IgD-negative memory B cell (primary cell): ENCODE results near the gene TMEM132D. TPM values are rescaled to one million over a fixed set of nuclear protein-coding genes. Genes with fewer than 3 reads are reported as not detected.
"Not testable (repeated sequence)": the region's sequence is repeated elsewhere in the genome, so short reads cannot be mapped to it uniquely, and the experiment has no call there.

Source experiments
- H3K27ac Mint-ChIP-seq, 3 donors: one replicate each; pipeline ENCODE4 v1.8.0; 2020 to 2022; ENCODE audit warnings: mild to moderate bottlenecking in 3 of 3, mixed read lengths in 3 of 3, moderate library complexity in 1 of 3
- H3K27me3 Mint-ChIP-seq: one replicate; pipeline ENCODE4 v1.8.0; 2021; ENCODE audit warnings: mixed read lengths
- H3K36me3 Mint-ChIP-seq: one replicate; pipeline ENCODE4 v1.8.0; 2020; ENCODE audit warnings: mild to moderate bottlenecking, mixed read lengths
- H3K4me1 Mint-ChIP-seq, 3 donors: one replicate each; pipeline ENCODE4 v1.8.0; 2020 to 2022; ENCODE audit warnings: mixed read lengths in 3 of 3, mild to moderate bottlenecking in 1 of 3
- H3K4me3 Mint-ChIP-seq, 4 donors: one replicate each; pipeline ENCODE4 v1.8.0; 2020 to 2022; ENCODE audit warnings: mild to moderate bottlenecking in 4 of 4, mixed read lengths in 4 of 4, moderate library complexity in 3 of 4
- H3K9me3 Mint-ChIP-seq, 3 donors: one replicate each; pipeline ENCODE4 v1.8.0; 2020 to 2021; ENCODE audit warnings: mixed read lengths in 3 of 3, mild to moderate bottlenecking in 1 of 3
- polyA plus RNA-seq: library from polyadenylated mRNA; unstranded; fragments of 300-500 nt; fragmentation: Illumina TruSeq; gene quantifications from one replicate; pipeline ENCODE4 v1.2.3, GENCODE V29; 2021

Gene TMEM132D
- polyA plus RNA-seq, 1 donor from 2014 or later: not detected

DNA sequence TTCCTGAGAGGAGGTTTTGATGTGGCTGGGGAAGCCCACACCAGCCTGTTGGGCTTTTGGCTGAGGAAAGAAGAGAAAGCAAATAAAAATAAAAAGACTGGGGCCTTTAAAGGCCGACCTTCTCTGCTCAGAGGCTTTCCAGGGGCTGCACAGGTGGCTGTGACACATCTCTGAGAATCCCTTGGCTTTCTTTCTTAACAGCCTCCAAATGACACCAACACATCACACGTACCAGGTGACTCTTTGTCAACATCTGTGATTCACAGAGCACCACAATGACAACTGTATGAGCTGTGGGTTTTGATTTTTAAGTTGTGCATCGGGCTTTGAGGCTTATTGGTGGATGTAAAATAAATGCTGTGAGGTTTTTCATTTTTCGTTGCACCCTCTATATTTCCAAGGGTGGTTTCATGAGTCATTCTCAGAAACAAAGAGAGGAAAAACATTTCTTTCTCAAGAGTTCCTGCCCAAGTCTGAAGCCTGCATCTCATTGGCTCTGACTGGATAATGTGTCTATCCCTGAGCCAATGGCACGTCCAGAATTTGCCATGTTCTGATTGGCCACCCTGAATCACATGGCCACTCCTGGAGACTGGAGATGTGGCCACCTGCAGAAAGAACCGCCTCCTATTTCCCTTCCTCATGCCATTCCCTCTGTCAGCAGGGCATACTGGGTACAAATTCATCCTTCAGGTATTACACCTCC is 701.6 kb downstream of the TMEM132D start:
- Mint-ChIP-seq H3K36me3 (no peaks in the 10 kb centered on the region), H3K27ac (no peak overlapping the region), H3K4me1 (no peaks in the 10 kb centered on the region), H3K27me3 (peaks cover 2% of the 10 kb centered on the region), H3K9me3 (peaks cover 0 to 14% (median 3%) of the 10 kb centered on the region in 3 donors), H3K4me3 (no peak overlapping the region)

DNA sequence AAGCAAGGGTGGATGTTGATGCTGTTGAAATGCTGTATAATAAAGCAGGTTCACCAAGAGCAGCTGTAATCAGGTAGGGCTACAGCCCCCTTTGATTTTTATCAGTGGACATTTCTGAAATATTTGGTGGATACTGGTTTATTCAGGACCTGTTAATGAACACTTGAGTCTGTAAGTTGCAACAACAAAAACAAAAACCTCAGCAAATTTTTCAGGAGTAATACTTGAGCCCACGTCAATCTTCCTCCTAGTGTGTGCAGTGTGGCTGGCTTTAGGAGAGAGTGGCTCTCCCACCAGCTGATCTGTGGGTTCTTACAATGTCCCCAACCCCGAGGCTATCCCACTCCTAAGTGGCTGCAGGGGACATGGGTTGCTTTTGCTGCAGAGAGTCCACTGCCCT is 702.8 kb downstream of the TMEM132D start:
- H3K4me1 Mint-ChIP-seq: no peaks in the 10 kb centered on the region
- no peaks in the 10 kb centered on the region for H3K36me3 Mint-ChIP-seq
- peaks cover 0 to 14% (median 3%) of the 10 kb centered on the region in 3 donors for H3K9me3 Mint-ChIP-seq
- H3K4me3 Mint-ChIP-seq: no peak overlapping the region
- H3K27me3 Mint-ChIP-seq: no peaks in the 10 kb centered on the region
- H3K27ac Mint-ChIP-seq: no peak overlapping the region

DNA sequence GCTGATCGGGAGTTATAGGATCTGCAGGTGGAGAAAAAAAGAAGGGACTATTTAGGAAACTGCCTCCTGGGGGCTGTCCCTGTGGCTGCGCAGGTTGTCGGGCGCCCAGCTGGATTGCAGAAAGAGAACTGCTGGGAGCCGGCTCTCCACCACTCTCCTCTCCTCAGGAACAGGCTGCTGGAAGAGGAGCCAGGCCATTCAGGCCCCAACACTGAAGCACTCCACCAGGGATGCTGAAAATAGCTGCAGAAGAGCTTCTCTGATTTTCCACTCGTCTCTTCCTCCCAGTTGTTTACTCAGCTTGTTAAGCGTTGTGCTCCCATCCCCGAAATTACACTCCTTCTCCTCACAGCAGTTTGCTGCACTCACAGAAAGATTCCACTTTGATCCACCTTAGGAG is 703.2 kb downstream of the TMEM132D start:
- no peaks in the 10 kb centered on the region for H3K36me3 Mint-ChIP-seq
- no peaks in the 10 kb centered on the region for H3K4me1 Mint-ChIP-seq
- H3K27ac Mint-ChIP-seq: no peak overlapping the region
- no peaks in the 10 kb centered on the region for H3K27me3 Mint-ChIP-seq
- H3K4me3 Mint-ChIP-seq: peak overlapping the region in 1 of 4 donors; percentile 12
- peaks cover 0 to 14% (median 3%) of the 10 kb centered on the region in 3 donors for H3K9me3 Mint-ChIP-seq

DNA sequence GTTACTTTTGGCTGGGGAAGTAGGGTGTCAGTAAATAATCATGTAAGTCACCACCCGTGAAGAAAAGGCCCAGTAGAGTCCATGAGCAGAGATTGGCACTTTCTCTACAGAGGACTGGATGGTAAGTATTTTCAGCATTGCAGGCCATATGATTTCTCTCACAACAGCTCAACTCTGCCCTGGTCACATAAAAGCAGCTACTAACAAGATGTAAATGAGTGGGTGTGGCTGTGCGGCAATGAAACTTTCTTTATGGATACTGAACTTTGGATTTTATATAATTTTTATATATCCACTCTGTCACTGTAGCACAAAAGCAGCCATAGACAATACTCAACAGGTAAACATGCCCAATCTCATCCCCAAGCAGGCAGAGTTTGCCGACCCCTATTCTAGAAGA is 706.9 kb downstream of the TMEM132D start:
- H3K4me1 Mint-ChIP-seq: no peaks in the 10 kb centered on the region
- no peaks in the 10 kb centered on the region for H3K36me3 Mint-ChIP-seq
- H3K9me3 Mint-ChIP-seq: peaks cover 6 to 18% (median 7%) of the 10 kb centered on the region in 3 donors
- H3K27ac Mint-ChIP-seq: no peak overlapping the region
- H3K27me3 Mint-ChIP-seq: no peaks in the 10 kb centered on the region
- H3K4me3 Mint-ChIP-seq: no peak overlapping the region

DNA sequence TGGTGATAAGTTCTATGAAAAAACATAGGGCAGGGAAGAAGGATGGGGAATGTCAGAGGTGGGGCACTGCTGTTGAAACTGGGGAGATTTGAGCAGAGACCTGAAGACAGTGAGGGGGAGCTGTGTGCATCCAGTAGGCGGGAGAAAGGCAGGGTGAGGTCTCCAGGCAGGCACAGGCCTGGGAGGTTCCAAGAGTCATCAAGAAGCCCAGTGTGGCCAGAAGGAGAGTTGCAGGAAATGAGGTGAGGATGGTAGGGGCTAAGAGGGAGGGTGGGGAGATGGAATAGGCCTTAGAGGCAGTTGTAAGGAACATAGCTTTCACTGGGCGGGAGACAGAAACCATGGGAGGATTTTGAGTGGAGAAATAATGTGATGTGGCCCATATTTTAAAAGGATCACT is 708.7 kb downstream of the TMEM132D start:
- Mint-ChIP-seq H3K27ac (no peak overlapping the region), H3K27me3 (no peaks in the 10 kb centered on the region), H3K4me1 (no peaks in the 10 kb centered on the region), H3K9me3 (peaks cover 6 to 14% (median 9%) of the 10 kb centered on the region in 3 donors), H3K36me3 (no peaks in the 10 kb centered on the region), H3K4me3 (no peak overlapping the region)

DNA sequence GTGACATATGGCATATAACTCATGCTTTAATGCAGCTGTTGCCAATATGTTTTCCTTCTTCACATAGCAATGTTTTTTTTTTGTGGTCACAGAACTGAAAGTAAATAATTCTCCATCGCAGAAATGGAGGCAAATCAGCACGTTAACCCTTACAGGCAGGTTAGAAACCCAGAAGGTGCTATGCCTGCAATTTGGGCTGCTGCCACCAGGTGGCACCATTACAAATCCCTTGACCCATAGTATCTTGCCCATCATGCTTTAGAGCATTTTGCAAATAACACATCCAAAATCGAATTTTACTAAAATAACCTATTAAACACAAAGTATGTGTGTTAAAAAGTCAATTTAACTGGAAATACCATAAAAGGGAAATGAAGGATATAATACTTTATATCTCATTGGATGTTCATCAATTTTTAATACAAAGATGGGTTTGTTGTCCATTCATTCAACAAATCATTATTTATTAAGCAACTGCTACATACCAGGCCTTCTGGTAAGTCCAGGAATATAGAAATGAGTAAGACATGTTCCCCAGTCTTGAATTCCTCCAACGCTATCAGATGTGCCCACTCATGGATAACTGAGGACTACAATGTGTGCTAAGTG is 710.5 kb downstream of the TMEM132D start:
- H3K4me1 Mint-ChIP-seq: no peaks in the 10 kb centered on the region
- H3K4me3 Mint-ChIP-seq: no peak overlapping the region
- no peaks in the 10 kb centered on the region for H3K36me3 Mint-ChIP-seq
- no peaks in the 10 kb centered on the region for H3K27me3 Mint-ChIP-seq
- peaks cover 6 to 9% (median 9%) of the 10 kb centered on the region in 3 donors for H3K9me3 Mint-ChIP-seq
- no peak overlapping the region for H3K27ac Mint-ChIP-seq

DNA sequence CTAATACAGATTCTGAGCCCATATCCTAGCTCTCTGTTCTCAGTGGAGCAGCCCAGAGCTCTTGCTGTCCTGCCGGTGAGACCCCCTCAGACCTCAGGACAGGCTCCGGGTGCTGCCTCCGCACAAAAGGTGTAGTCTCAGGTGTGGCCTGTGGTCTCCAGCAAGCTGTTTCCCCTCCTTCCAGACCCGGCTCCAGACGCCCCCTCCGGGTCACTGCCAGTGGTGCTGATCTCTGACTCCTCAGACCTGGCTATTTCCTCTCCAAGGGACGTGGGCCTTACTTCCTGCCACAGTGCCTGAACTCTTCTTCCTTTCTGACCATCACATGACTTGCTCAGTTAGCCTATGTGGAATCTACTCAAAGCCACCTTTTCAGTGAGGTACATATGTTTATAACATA is 713.0 kb downstream of the TMEM132D start:
- Mint-ChIP-seq H3K36me3 (no peaks in the 10 kb centered on the region), H3K4me1 (no peaks in the 10 kb centered on the region), H3K4me3 (no peak overlapping the region), H3K9me3 (peaks cover 3 to 14% (median 9%) of the 10 kb centered on the region in 3 donors), H3K27ac (no peak overlapping the region), H3K27me3 (no peaks in the 10 kb centered on the region)

DNA sequence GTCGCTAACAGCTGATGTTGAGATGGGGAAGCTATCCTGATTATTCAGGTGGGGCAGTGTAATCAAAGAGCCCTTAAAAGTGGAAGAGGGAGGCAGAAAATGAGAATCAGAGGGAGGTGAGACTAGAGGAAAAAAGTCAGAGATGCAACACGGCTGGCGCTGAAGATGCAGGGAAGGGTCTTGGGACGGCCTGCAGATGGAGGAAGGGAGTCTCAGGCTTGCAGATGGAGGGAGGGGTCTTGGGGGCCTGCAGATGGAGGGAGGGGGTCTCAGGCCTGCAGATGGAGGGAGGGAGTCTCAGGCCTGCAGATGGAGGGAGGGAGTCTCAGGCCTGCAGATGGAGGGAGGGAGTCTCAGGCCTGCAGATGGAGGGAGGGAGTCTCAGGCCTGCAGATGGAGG is 713.9 kb downstream of the TMEM132D start:
- H3K4me1 Mint-ChIP-seq, H3K27ac Mint-ChIP-seq, H3K27me3 Mint-ChIP-seq: not testable (repeated sequence)

DNA sequence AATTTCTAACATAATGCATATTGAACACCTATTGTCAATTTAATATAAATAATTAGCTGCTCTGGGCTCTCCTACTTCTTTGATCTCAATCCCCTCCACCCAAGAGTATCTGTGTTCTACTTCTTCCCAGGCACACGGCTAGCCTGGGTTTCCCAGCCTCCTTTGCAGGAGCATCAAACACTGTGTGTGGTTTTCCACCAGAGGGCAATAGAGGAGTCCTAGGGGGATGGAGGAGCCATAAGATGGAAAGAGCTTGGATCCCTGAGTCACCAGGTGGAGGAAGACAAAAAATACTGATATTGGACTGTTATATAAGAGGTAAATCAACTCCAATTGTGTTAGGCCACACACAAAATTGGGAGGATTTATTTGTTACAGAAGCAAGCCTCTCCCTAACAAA is 716.9 kb downstream of the TMEM132D start:
- H3K9me3 Mint-ChIP-seq: peaks cover 0 to 7% (median 4%) of the 10 kb centered on the region in 3 donors
- no peaks in the 10 kb centered on the region for H3K4me1 Mint-ChIP-seq
- H3K4me3 Mint-ChIP-seq: no peak overlapping the region
- H3K36me3 Mint-ChIP-seq: no peaks in the 10 kb centered on the region
- H3K27ac Mint-ChIP-seq: peak overlapping the region in 1 of 3 donors; percentile 58
- peaks cover 4% of the 10 kb centered on the region for H3K27me3 Mint-ChIP-seq

More for the DNA sequence above, 713.9 kb downstream of the TMEM132D start:
- Mint-ChIP-seq H3K9me3 (peaks cover 3 to 14% (median 9%) of the 10 kb centered on the region in 3 donors), H3K4me3 (peak overlapping the region in 1 of 4 donors; percentile 20)
- not testable (repeated sequence) for H3K36me3 Mint-ChIP-seq

DNA sequence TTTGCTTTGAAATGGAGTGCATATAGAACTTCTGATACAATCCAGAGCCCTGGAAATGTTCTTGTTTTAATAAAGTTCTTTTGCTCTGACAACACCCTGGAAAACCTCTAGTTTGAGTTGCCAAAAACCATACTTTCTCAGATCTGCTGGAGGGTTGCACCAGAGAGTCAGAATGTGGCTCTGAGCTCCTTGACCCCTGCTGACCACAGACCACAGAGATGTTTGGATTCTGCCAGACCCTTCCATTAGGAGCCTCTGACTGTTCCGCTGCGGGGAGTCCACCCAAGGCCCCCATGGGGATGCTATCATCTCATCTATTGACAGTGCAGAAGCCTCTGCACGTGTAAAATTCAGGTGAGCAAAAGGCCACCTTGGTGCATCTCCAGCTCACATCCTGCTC is 718.0 kb downstream of the TMEM132D start:
- Mint-ChIP-seq H3K36me3 (no peaks in the 10 kb centered on the region), H3K4me3 (no peak overlapping the region), H3K27me3 (peaks cover 4% of the 10 kb centered on the region), H3K9me3 (peaks cover 0 to 7% (median 5%) of the 10 kb centered on the region in 3 donors), H3K27ac (no peak overlapping the region), H3K4me1 (no peaks in the 10 kb centered on the region)

DNA sequence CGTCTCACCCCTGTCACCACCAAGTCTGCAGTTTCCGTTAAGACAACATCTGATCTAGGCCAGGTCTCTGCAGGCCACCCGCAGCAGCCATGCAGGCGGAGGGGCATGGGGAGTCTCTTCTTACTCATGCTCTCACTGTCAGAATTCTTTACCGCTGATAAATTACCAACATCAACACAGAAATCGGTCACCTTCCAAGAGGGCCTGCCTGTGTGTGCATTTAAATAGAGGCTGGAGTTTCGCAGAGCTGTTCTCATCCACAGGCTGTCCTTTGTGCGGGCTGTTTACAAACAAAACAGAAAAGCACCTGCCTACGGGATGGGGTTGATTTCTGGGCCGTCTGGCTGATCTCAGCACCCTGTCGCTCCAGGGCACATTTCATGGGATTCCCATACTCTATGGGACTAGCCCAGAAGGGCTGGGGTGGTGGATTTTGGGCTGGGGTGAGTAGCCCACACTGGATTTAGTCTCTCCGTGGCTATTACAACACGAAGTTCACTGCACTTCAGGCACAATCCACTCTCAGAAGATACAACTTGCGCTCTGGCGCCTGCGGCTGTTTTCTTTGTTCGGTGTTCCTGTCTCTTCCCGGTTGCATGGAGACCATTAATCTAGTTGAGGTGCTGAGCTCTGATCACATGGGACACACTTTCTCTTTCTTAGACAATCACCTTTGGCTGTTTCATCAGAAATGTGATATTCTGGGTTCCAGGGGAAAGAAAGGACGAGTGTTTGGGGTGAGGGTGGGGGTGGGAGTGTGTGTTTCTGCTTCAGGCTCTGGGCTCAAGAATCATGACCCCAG is 719.5 kb downstream of the TMEM132D start:
- Mint-ChIP-seq H3K27ac (no peak overlapping the region), H3K27me3 (peaks cover 4% of the 10 kb centered on the region), H3K4me3 (no peak overlapping the region), H3K4me1 (no peaks in the 10 kb centered on the region), H3K36me3 (no peaks in the 10 kb centered on the region), H3K9me3 (peaks cover 0 to 7% (median 5%) of the 10 kb centered on the region in 3 donors)

DNA sequence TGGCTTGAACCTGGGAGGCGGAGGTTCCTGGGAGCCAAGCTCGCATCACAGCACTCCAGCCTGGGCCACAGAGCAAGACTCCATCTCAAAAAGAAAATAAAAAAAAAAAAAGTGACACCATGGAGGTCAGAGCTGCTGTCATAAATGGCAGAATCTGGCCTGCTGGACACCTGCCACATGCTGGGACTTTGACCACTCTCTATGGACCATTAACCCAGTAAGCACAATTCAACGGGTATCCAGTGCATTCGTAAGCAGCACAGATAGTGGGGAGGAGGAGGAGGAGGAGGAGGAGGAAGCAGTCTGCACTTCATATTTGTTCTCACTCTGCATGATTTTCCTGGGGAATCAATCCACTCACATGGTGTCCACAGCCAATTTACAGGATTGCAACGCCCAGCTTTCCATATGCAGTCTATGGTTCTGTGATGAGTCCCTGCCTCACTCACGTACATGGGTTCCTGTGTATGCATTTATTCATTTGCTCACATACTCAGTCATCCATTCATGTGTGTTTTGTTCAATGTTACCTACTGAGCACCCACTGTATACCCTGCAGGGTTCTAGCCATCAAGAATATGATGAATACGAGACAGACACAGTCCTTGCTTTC is 723.8 kb downstream of the TMEM132D start:
- H3K4me1 Mint-ChIP-seq: no peaks in the 10 kb centered on the region
- H3K4me3 Mint-ChIP-seq: no peak overlapping the region
- peaks cover 4% of the 10 kb centered on the region for H3K27me3 Mint-ChIP-seq
- no peaks in the 10 kb centered on the region for H3K36me3 Mint-ChIP-seq
- peaks cover 0 to 6% (median 5%) of the 10 kb centered on the region in 3 donors for H3K9me3 Mint-ChIP-seq
- no peak overlapping the region for H3K27ac Mint-ChIP-seq

DNA sequence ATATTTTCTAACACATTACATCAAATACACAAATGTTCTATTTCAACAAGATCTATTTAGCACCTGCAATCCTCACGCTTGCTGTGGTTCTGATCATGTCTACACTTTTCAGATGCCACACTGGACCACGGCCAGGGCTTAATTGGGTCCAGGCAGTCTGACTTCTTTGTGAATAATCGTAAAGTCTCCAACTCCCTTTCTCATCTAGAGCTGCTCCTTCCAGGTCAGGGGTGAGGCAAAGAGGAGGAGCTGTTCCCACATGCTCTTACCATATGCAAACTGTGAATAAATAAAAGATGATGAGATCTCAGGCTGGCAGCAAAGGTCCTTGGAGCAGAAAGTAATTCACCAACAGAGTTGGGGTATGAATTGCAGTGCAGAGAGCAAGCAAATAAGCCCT is 733.9 kb downstream of the TMEM132D start:
- H3K9me3 Mint-ChIP-seq: peaks cover 2 to 7% (median 5%) of the 10 kb centered on the region in 3 donors
- H3K27me3 Mint-ChIP-seq: no peaks in the 10 kb centered on the region
- no peaks in the 10 kb centered on the region for H3K4me1 Mint-ChIP-seq
- H3K36me3 Mint-ChIP-seq: peaks cover 2% of the 10 kb centered on the region
- H3K4me3 Mint-ChIP-seq: no peak overlapping the region
- no peak overlapping the region for H3K27ac Mint-ChIP-seq

DNA sequence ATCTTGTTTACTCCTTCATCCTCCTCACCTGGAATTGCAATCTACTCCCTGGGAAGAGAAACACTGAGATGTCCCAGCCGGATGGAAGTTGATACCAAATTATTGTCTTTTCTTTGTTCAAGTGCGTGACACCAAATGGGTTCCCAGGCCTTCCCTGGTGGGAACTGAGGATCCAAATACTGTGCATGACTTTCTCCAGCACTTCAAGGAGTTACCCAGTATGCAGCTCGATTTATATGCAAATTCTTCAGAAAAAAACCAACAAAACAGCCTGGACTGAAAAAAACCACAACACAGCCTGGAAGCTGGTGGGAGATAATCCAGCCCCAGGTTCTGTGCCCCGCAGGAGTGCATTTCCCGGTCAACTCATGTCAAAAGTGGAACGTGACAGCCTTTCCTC is 740.0 kb downstream of the TMEM132D start:
- Mint-ChIP-seq H3K9me3 (peaks cover 4 to 6% (median 5%) of the 10 kb centered on the region in 3 donors), H3K4me1 (peaks cover 0 to 1% (median 0%) of the 10 kb centered on the region in 3 donors), H3K27me3 (no peaks in the 10 kb centered on the region), H3K27ac (peak overlapping the region in 1 of 3 donors; percentile 54), H3K36me3 (peaks cover 2% of the 10 kb centered on the region), H3K4me3 (no peak overlapping the region)

DNA sequence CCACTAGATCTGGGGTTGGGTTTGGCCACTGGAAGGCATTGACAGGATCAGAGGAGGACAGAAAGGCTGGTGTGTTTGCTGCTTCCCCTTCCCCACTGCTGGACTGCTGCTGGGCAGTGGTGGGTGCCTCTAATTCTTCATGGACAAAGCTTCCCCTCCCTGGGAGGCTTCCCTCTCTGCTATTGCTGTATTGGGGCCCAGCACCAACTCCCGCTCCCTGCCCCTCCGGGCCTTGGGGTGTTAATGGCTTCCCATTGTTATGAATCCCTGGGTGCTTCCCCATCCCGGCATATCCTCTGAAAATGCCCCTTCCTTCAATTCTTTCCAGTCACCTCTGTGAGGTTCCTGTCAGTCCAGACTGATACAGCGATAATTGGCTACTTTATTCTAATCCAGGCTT is 740.4 kb downstream of the TMEM132D start:
- Mint-ChIP-seq H3K9me3 (peaks cover 4 to 7% (median 5%) of the 10 kb centered on the region in 3 donors), H3K4me3 (no peak overlapping the region), H3K36me3 (no peaks in the 10 kb centered on the region), H3K27ac (no peak overlapping the region), H3K4me1 (peaks cover 0 to 1% (median 0%) of the 10 kb centered on the region in 3 donors), H3K27me3 (no peaks in the 10 kb centered on the region)
